ENCODE results near the gene RFX4.
"Not testable (repeated sequence)": the region's sequence is repeated elsewhere in the genome, so short reads cannot be mapped to it uniquely, and the experiment has no call there.

The RFX4 gene

GRCh38 chr12:106690569-106691305 lies 107.9 kb downstream of the RFX4 start:
- no peak for DNase-seq (ENCODE audit: low read depth, low spot score)

GRCh38 chr12:106692033-106692432 lies 109.2 kb downstream of the RFX4 start:
- DNase-seq (ENCODE audit: low read depth, low spot score), result not testable (repeated sequence)

- DNase-seq (ENCODE audit: low read depth, low spot score), result no peak
These were observed 110.4 kb downstream of the RFX4 start for GRCh38 chr12:106692896-106693820.

GRCh38 chr12:106696071-106696470 lies 113.3 kb downstream of the RFX4 start:
- no peak for DNase-seq (ENCODE audit: low read depth, low spot score)

- no peak for DNase-seq (ENCODE audit: low read depth, low spot score)
These were observed 114.0 kb downstream of the RFX4 start for GRCh38 chr12:106696681-106697417.

- DNase-seq (ENCODE audit: low read depth, low spot score), result no peak
These were observed 121.3 kb downstream of the RFX4 start for GRCh38 chr12:106704081-106704480.

- no peak for DNase-seq (ENCODE audit: low read depth, low spot score)
These were observed 123.2 kb downstream of the RFX4 start for GRCh38 chr12:106705971-106706370.

- no peak for DNase-seq (ENCODE audit: low read depth, low spot score)
These were observed 126.3 kb downstream of the RFX4 start for GRCh38 chr12:106709068-106709511.

- no peak for DNase-seq (ENCODE audit: low read depth, low spot score)
These were observed 127.5 kb downstream of the RFX4 start for GRCh38 chr12:106710143-106710893.

- no peak for DNase-seq (ENCODE audit: low read depth, low spot score)
These were observed 128.5 kb downstream of the RFX4 start for GRCh38 chr12:106711316-106711715.

GRCh38 chr12:106712768-106713167 lies 130.0 kb downstream of the RFX4 start:
- no peak for DNase-seq (ENCODE audit: low read depth, low spot score)

GRCh38 chr12:106714926-106715325 lies 132.1 kb downstream of the RFX4 start:
- DNase-seq (ENCODE audit: low read depth, low spot score), result no peak

- no peak for DNase-seq (ENCODE audit: low read depth, low spot score)
These were observed 132.8 kb downstream of the RFX4 start for GRCh38 chr12:106715582-106715981.

GRCh38 chr12:106717673-106718072 lies 134.9 kb downstream of the RFX4 start:
- DNase-seq (ENCODE audit: low read depth, low spot score), result no peak

- no peak for DNase-seq (ENCODE audit: low read depth, low spot score)
These were observed 137.1 kb downstream of the RFX4 start for GRCh38 chr12:106719879-106720278.

GRCh38 chr12:106720696-106721095 lies 137.9 kb downstream of the RFX4 start:
- DNase-seq (ENCODE audit: low read depth, low spot score), result no peak

GRCh38 chr12:106721915-106722314 lies 139.1 kb downstream of the RFX4 start:
- DNase-seq (ENCODE audit: low read depth, low spot score), result no peak

- DNase-seq (ENCODE audit: low read depth, low spot score), result no peak
These were observed 140.0 kb downstream of the RFX4 start for GRCh38 chr12:106722837-106723236.

- no peak for DNase-seq (ENCODE audit: low read depth, low spot score)
These were observed 140.6 kb downstream of the RFX4 start for GRCh38 chr12:106723416-106723815.

- DNase-seq (ENCODE audit: low read depth, low spot score), result no peak
These were observed 141.3 kb downstream of the RFX4 start for GRCh38 chr12:106724116-106724515.

- DNase-seq (ENCODE audit: low read depth, low spot score), result no peak
These were observed 142.1 kb downstream of the RFX4 start for GRCh38 chr12:106724934-106725333.
